GM12878 (cell line): ENCODE results near the gene TDP2. TPM values are rescaled to one million over a fixed set of nuclear protein-coding genes. Genes with fewer than 3 reads are reported as not detected.

Experiments used
- ATAC-seq: fragments of 200-7000 bp; cut with Tn5 transposase; 3 replicates; pipeline ENCODE4 v1.9.1; 2020; ENCODE audit warnings: mild to moderate bottlenecking, moderate library complexity
- BruUV-seq: library from RNA; stranded (reverse); fragments of 400-500 nt; replicated peaks from 2 replicates; lab custom pipeline; 2021; lab: Mats Ljungman, UMichigan
- CTCF ChIA-PET: fragments of 300-600 bp; sonication (Branson Sonifier 250); formaldehyde crosslinking; extraction: SDS; loops from one replicate; lab custom pipeline; 2021; ENCODE audit warnings: inconsistent platforms; lab: Yijun Ruan, JAX
- POLR2A ChIA-PET: fragments of 350-600 bp; formaldehyde crosslinking; extraction: SDS; loops from one replicate; lab custom pipeline; 2021; ENCODE audit warnings: inconsistent platforms; lab: Charles Lee
- RAD21 ChIA-PET: fragments of 300-600 bp; sonication (Branson Sonifier 250); formaldehyde crosslinking; loops from one replicate; lab custom pipeline; 2023; ENCODE audit warnings: antibody characterized with exemption; ENCODE audit not compliant: unreplicated experiment; lab: Charles Lee
- SMC1A ChIA-PET: fragments of 300-600 bp; sonication (Branson Sonifier 250); formaldehyde crosslinking; loops from one replicate; lab custom pipeline; 2023; ENCODE audit not compliant: unreplicated experiment, uncharacterized antibody; lab: Charles Lee
- DNase-seq: peaks from one replicate; pipeline ENCODE4 v3.0.0-alpha.2; 2011; ENCODE audit warnings: low read depth, low spot score
- FAIRE-seq: peaks from 3 replicates; lab custom pipeline; 2011; peaks lifted over from hg19 to GRCh38; lab: Jason Lieb, UNC
- H2AFZ ChIP-seq: 2 replicates; pipeline ENCODE4 v1.6.0; 2011; ENCODE audit warnings: low read depth, low read length, control low read depth; ENCODE audit not compliant: control insufficient read depth
- H3K27ac ChIP-seq: 2 replicates; pipeline ENCODE4 v1.5.1; 2011; ENCODE audit warnings: control low read depth; ENCODE audit not compliant: control insufficient read depth, insufficient read depth
- H3K27me3 ChIP-seq, 2 experiments: replicated peaks in 1 of 2; 2 replicates each; pipeline versions ENCODE4 v1.6.0 to v1.6.1; 2011; ENCODE audit warnings: low read length in 1 of 2; ENCODE audit not compliant: control insufficient read depth in 2 of 2, insufficient read depth in 2 of 2
- H3K36me3 ChIP-seq, 2 experiments: 2 replicates each; pipeline ENCODE4 v1.5.1; 2011; ENCODE audit warnings: low read length in 1 of 2; ENCODE audit not compliant: control insufficient read depth in 2 of 2, insufficient read depth in 2 of 2
- H3K4me1 ChIP-seq: 2 replicates; pipeline ENCODE4 v1.6.1; 2011; ENCODE audit warnings: mild to moderate bottlenecking, low read length, moderate library complexity, mixed read lengths; ENCODE audit not compliant: control insufficient read depth, insufficient read depth
- H3K4me2 ChIP-seq: 2 replicates; pipeline ENCODE4 v1.6.0; 2011; ENCODE audit warnings: control low read depth; ENCODE audit not compliant: control insufficient read depth, insufficient read depth
- H3K4me3 ChIP-seq: fragments of 200-600 bp; sonication (generic); 2 replicates; pipeline ENCODE4 v1.5.1; 2016
- H3K79me2 ChIP-seq: 2 replicates; pipeline ENCODE4 v1.6.0; 2011; ENCODE audit warnings: low read length; ENCODE audit not compliant: control insufficient read depth, insufficient read depth
- H3K9ac ChIP-seq: 2 replicates; pipeline ENCODE4 v1.8.0; 2011; ENCODE audit warnings: low read length, control low read depth, mixed read lengths; ENCODE audit not compliant: control insufficient read depth, insufficient read depth
- H3K9me3 ChIP-seq: replicated peaks from 3 replicates; pipeline ENCODE4 v1.5.1; 2011; ENCODE audit warnings: mild to moderate bottlenecking, low read length; ENCODE audit not compliant: control insufficient read depth, insufficient read depth
- H4K20me1 ChIP-seq: 2 replicates; pipeline ENCODE4 v1.6.0; 2011; ENCODE audit not compliant: control insufficient read depth, insufficient read depth
- JUND ChIP-seq: IDR thresholded peaks from 2 replicates; pipeline ENCODE4 v1.6.1; 2012; ENCODE audit warnings: low read depth, mild to moderate bottlenecking, low read length, improper control_type of control experiment, moderate library complexity
- KDM1A ChIP-seq: fragments of 200-600 bp; sonication (generic); IDR thresholded peaks from 2 replicates; pipeline ENCODE4 v1.6.1; 2016; ENCODE audit warnings: borderline replicate concordance
- RFX5 ChIP-seq: IDR thresholded peaks from 2 replicates; pipeline ENCODE4 v1.6.1; 2011; ENCODE audit warnings: low read depth, low read length, improper control_type of control experiment
- SUZ12 ChIP-seq: fragments of 200-600 bp; sonication (generic); IDR thresholded peaks from one replicate; pipeline ENCODE4 v1.6.1; 2018; ENCODE audit warnings: antibody characterized with exemption, mild to moderate bottlenecking; ENCODE audit not compliant: unreplicated experiment
- ZNF592 ChIP-seq: fragments of 450-650 bp; IDR thresholded peaks from 2 replicates; pipeline ENCODE4 v1.6.1; 2017; ENCODE audit warnings: mild to moderate bottlenecking, moderate library complexity
- WGBS: methylation state at CpG from one replicate; pipeline ENCODE4 v1.1.6; 2016; ENCODE audit warnings: low lambda C conversion rate; ENCODE audit not compliant: insufficient replicate concordance, insufficient coverage; ENCODE audit errors: missing lambda C conversion rate; 5-methylcytosine and 5-hydroxymethylcytosine counted together
- in situ Hi-C: fragments of 300-500 bp; cut with MboI; formaldehyde crosslinking; loops from 9 replicates; pipeline ENCODE4 v1.14.3; 2018; ENCODE audit warnings: mixed read lengths
- intact Hi-C: fragments of 100-400 bp; cut with micrococcal nuclease; formaldehyde crosslinking; loops from one replicate; pipeline ENCODE4 v1.14.2; 2022; ENCODE audit not compliant: unreplicated experiment
- polyA plus RNA-seq, 11 experiments: library from polyadenylated mRNA; depleted of rRNA in 4 of 11; unstranded in 6 of 11; stranded (reverse) in 5 of 11; fragments of >200 nt; fragmentation: Nextera tagmentation in 4 of 11; fragmentation: Illumina TruSeq in 1 of 11; extraction: Ambion mirVana in 4 of 11; extraction: Trizol in 1 of 11; gene quantifications; 1 replicate in 1 of 11; 2 replicates in 10 of 11; pipeline versions ENCODE4 v1.2.1 to v1.2.3, GENCODE V29; 2011 to 2016; ENCODE audit warnings: inconsistent platforms in 2 of 11, missing spikeins in 2 of 11, low read depth in 1 of 11
- total RNA-seq, 4 experiments: library from RNA; depleted of rRNA in 3 of 4; stranded (reverse); fragments of >200 nt in 3 of 4; fragmentation: Illumina TruSeq in 1 of 4; extraction: Trizol in 1 of 4; gene quantifications; 2 replicates each; pipeline versions ENCODE4 v1.2.1 to v1.2.3, GENCODE V29; 2013 to 2021

The TDP2 gene
- total and polyA plus RNA-seq, 10 of the 15 experiments (the other 5 are each of a cell fraction or from before 2014, with no cell fraction given), result 24.4 to 53.3 (median 38.8) TPM

DNA sequence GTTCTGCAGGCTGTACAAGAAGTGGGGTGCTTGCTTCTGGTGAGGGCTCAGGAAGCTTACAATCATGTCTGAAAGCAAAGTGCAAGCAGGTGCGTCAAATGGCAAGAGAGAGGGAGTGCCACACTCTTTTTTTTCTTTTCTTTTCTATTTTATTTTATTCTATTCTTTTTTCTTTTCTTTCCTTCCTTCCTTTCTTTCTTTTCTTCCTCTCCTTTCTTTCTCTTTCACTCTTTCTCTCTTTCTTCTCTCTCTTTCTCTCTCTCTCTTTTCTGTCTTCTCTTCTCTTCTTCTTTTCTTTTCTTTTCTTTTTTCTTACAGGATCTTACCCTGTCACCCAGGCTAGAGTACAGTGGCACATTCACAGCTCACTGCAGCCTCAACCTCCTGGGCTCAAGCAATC is 19.7 kb upstream of the TDP2 start:
- Histone ChIP-seq H4K20me1 (no peaks in the 10 kb centered on the region), H3K36me3 (no peaks in the 10 kb centered on the region; a peak in 1 of 4 replicates), H3K9me3 (no peaks in the 10 kb centered on the region), H3K9ac (no peak overlapping the region), H3K4me2 (no peak overlapping the region), H3K27ac (no peak overlapping the region), H3K27me3 (no peaks in the 10 kb centered on the region), H3K4me3 (no peak overlapping the region), H2AFZ (no peak overlapping the region), H3K4me1 (no peaks in the 10 kb centered on the region), H3K79me2 (no peaks in the 10 kb centered on the region)
- WGBS, result 90% methylated on average over 1 of the region's 1 CpG
- no peak for ATAC-seq
- intact Hi-C loops (no loop called here), in situ Hi-C loops (no loop called here)
- no peak for FAIRE-seq
- RAD21 ChIA-PET, result interaction anchor here (0.6 kb wide), 1 partner anchor 372 kb away, joined by 4 read pairs; no protein-coding TSS in a partner anchor
- SMC1A ChIA-PET, result no interaction called here
- CTCF ChIA-PET, result no interaction called here
- POLR2A ChIA-PET, result no interaction called here
- no peak for TF ChIP-seq JUND
- no peak for TF ChIP-seq ZNF592
- no peak for TF ChIP-seq KDM1A
- TF ChIP-seq SUZ12, result no peak
- no peak for TF ChIP-seq RFX5
- no peak for DNase-seq
- no TSS peak for BruUV-seq
